Measurements from ENCODE around the gene RCC2.

DNA sequence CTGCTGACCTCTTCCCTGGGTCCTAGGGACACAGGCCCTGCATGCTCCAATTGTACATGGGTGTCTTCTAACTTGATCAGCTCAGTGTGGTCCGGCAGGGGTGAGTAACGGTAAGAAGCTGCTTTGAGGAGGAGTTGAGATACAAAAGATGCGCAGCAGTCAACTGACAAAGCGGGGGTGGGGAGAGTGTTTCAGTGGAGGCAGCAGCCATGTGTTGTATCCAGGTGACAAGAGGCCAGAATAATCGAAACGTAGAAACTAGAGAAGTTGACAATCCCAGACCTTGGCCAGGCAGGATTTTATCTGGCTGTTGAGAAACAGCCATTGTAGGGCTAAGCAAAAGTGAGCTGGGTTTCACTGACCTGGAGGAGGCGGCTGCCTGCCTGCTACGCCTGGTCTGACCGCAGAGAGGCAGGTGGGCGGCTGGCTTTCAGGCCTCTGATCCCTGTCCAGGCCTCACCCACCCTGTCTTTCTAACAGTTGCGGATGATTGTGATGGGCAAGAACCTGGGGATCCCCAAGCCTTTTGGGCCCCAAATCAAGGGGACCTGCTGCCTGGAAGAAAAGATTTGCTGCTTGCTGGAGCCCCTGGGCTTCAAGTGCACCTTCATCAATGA, 38.6 kb downstream of the RCC2 start:
- no peak for TF ChIP-seq RAD21 (IDR thresholded peaks at IDR 0.05; ENCODE audit: low read length)
- TF ChIP-seq, protein P1, sequence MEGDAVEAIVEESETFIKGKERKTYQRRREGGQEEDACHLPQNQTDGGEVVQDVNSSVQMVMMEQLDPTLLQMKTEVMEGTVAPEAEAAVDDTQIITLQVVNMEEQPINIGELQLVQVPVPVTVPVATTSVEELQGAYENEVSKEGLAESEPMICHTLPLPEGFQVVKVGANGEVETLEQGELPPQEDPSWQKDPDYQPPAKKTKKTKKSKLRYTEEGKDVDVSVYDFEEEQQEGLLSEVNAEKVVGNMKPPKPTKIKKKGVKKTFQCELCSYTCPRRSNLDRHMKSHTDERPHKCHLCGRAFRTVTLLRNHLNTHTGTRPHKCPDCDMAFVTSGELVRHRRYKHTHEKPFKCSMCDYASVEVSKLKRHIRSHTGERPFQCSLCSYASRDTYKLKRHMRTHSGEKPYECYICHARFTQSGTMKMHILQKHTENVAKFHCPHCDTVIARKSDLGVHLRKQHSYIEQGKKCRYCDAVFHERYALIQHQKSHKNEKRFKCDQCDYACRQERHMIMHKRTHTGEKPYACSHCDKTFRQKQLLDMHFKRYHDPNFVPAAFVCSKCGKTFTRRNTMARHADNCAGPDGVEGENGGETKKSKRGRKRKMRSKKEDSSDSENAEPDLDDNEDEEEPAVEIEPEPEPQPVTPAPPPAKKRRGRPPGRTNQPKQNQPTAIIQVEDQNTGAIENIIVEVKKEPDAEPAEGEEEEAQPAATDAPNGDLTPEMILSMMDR (conservative IDR thresholded peaks at IDR 0.05; ENCODE audit: low read depth, low read length), result no peak
- no peak for TF ChIP-seq POLR2A (IDR thresholded peaks at IDR 0.05; ENCODE audit: low read depth, low read length)
- no peak for TF ChIP-seq CHD1 (IDR thresholded peaks at IDR 0.05; ENCODE audit: low read depth, low read length)
- TF ChIP-seq MAFK (IDR thresholded peaks at IDR 0.05; ENCODE audit: low read depth, low read length), result no peak
- TF ChIP-seq MAZ (IDR thresholded peaks at IDR 0.05; ENCODE audit: borderline replicate concordance, low read depth, low read length), result no peak
- no peak for TF ChIP-seq BHLHE40 (IDR thresholded peaks at IDR 0.05; ENCODE audit: low read depth, low read length)
- no peak for TF ChIP-seq RFX5 (IDR thresholded peaks at IDR 0.05; ENCODE audit: low read depth, low read length)
- no peak for TF ChIP-seq CEBPB (IDR thresholded peaks at IDR 0.05; ENCODE audit: low read depth, low read length)
- TF ChIP-seq RCOR1 (IDR thresholded peaks at IDR 0.05; ENCODE audit: insufficient replicate concordance, low read length), result no peak
- TF ChIP-seq FOS (IDR thresholded peaks at IDR 0.05; ENCODE audit: low read depth, low read length), result no peak
